CD4-positive, alpha-beta T cell treated with Interleukin-4 for 4 hours (primary cell): ENCODE data around the gene CHST8.
"Not testable (repeated sequence)": the region's sequence is repeated elsewhere in the genome, so short reads cannot be mapped to it uniquely, and the experiment has no call there.

ENCODE experiments used
- DNase-seq: peaks from one replicate; pipeline ENCODE4 v3.0.0-alpha.2; 2020

The CHST8 gene

DNA sequence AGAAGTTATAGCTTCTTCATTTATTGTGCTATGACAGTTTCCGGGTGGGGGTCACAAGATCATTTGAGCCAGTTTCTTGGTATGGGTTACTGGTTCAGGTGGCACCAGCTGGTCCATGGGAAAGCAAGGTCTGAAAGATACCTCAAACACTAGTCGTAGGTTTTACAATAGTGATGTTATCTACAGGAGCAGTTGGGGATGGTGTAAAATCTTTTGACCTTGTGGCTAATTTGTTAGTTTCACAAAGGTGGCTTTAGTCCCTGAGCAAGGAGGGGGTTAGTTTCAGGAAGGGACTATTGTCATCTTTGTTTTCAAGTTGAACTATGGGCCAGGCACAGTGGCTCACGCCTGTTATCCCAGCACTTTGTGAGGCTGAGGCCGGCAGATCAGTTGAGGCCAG is 24.6 kb downstream of the CHST8 start:
- DNase-seq, result no peak

DNA sequence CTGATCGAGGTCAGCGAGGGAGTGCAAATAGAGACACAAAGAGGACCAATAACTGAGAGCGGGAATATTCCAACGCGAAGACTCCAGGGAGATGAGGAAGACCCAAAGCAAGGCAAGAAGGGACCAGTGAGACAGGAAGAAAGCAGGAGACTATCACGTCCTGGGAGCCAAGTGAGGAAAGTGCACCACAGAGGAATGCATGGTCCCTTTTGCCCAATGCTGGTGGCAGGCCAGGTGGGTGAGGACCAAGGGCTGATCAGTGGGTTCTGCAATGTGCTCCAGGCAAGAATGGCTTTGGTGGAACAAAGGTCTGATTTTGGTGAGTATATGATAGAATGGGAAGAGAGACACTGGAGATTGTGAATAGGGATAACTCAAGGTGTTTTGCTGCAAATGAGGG is 25.4 kb downstream of the CHST8 start:
- no peak for DNase-seq

DNA sequence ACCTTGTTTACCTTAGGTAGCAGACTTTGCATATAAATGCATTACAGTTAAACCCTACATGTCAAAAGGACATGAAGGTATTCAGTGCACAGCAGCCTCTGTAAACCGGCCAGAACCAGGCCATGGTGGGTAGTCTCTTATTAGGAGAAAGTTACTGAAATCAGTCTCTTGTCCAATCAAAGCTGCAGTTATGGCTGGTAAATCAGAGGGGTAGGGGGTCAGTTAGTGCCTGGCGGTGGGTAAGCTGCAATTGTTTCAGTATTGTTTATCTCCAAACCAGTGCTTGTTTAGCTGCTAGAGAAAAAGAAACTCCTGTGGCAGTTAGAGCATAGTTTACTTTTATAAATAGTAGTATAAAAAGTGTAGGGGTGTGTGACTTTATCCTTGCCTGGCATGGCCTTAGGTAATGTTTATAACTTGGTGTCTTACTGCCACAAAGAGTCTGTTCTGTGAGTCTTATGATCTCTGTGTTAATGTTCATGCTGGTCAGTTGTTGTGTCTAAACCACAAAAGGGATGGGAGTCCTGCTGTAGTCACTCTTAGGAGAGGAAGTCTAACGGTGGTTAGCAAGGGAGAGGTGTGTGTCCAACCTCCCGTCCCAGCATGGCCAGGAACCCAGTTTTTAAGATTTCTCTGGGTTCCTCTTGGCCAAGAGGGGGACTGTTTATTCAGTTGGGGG is 28.0 kb downstream of the CHST8 start:
- no peak for DNase-seq

DNA sequence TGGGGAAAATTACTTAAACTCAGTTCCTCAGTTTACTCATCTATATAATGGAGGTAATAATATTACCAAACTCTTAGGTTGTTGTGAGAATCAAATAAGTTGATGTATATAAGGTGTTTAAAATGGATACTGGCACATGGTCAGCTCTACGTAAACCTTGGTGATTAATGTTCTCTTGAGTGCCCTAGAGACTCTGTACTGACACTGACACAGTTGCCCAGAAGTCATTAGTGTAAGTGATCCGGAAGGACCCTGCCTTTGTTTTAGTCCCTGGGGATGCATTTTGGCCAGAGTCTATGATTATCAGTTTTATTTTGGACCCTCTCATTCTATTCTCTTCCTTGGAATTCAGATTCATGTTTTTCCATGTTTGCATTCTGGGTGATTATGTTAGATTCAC is 31.9 kb downstream of the CHST8 start:
- DNase-seq, result no peak

DNA sequence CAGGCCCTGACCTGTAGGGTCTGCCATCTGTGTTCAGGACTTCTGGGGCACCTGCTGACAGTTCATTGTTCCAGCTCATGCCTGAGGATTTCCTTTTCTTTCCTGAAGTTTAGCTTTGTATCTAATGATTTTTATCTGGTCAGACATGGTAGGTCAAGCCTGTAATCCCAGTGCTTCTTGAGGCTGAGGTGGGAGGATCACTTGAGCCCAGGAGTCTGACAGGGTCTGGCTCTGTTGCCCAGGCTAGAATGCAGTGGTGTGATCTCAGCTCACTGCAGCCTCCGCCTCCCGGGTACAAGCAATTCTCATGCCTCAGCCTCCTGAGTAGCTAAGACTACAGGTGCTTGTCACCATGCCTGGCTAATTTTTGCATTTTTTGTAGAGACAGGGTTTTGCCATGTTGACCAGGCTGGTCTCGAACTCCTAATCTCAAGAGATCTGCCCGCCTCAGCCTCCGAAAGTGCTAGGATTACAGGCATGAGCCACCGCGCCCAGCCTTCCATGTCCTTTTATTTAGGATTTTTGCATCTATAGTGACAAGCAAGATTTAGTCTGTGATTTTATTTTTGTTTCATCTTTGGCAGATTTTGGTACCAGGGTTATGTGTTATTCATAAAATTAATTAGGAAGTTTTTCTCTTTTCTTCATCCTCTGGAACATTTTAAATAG is 33.2 kb downstream of the CHST8 start:
- DNase-seq, result no peak

DNA sequence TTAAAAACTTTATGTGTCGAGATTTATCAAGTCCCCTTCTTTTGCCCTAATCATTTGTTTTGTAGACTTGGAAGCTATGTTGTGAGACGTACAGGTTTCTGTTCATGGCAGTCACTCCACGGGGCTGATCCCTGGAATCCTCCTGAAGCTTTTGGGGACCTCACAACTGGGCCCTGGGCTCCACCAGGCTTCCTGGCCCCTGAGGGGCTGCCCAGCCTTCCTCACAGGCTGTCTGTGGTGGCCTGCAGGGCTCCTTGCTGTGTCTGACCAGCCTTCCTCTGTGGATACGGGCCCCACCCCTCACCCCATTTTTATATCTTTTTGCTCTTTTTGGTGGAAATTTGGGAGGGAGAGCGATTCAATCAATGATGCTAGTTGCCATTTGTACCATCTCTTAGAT is 38.1 kb downstream of the CHST8 start:
- no peak for DNase-seq

DNA sequence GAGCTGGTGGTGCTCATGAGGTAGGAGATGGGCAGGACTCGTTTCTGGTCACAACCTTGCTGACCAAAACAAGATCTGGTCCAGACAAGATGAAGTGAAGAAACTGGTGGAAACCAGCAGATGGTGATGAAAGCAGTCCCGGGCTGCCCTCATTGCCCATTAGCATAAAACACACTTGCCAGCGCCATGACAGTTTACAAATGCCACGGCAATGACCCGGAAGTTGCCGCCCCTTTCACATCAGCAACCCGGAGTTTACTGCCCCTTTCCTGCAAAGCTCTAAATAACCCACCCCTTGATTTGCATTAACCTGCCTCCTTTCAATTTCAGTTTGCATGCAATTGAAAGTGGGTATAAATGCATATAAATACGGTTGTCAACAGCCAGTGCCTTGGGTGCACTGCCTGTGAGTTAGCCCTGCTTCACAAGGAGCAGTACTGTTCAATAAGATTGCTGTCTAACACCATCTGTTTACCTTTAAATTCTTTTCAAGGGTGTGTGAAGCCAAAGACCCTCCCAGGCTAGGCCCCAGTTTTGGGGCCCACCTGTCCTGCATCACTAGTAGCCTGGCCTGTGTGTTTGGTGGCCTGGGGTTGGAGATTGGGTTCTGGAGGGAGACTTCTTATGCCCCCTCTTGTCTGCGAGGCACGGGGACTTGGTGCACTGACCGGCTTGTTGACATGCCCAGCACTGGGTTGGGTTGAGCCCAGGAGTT is 38.8 kb downstream of the CHST8 start:
- no peak for DNase-seq

DNA sequence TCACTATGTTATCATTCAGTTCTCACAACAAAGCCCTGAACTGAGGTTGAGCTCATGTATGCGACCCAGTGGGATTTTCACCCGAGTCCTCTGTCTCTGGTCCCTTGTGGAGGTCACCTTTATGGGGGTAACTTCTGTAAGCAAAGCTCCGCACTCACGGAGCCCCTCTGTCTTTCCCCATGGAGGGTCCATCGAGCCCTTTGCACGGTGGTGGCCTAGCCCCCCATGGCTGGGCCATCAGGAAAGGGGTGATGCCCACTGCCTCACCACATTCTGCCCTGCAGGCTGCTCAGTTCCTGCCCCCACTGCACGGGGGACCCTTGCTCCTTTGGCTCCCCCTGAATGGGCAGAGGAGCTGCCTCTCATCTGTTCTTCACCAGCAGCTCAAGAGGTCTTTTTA is 39.6 kb downstream of the CHST8 start:
- DNase-seq, result no peak

DNA sequence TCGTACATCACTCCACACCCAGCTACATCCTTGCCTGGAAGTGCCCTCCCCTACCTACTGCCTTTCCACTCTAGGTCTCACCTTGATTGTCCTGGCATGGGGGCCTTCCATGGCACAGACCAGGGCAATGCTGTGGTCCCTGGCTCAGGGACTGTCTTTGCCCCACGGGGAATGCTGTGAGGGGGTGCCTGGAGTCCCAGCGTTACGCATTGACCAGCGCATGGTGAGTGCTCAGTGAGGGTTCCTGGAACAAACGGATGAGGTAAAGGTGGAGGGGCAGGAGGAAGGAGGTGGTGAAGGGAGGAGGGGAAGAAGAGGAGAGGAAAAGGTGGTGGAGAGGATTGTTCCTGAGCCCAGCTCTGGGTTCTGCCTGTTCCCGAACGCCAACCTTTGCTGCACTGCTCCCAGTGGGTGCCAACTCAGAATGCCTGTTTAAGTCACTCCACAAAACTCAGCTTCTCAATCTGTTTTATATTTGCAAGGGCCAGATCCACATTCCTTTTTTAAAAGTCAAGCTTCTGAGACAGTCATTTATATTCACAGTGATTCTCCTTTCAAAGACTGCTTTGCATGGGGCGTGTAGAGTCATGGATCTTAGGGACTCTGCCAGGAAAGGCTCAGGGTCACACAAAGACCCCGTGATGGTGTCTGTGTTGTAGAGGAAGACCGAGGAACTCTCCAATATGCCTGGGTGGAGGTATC is 40.8 kb downstream of the CHST8 start:
- no peak for DNase-seq

DNA sequence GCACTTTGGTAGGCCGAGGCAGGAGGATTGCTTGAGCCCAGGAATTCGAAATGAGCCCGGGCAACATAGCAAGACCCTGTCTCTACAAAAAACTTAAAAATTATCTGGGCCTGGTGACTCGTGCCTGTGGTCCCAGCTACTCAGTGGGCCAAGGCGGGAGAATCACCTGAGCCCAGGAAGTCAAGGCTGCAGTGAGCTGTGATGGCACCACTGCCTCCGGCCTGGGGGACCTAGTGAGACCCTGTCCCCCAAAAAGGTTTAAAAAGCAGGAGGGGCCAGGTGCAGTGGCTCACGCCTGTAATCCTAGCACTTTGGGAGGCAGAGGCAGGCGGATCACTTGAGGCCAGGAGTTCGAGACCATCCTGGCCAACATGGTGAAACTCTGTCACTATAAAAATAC is 41.6 kb downstream of the CHST8 start:
- DNase-seq, result not testable (repeated sequence)

DNA sequence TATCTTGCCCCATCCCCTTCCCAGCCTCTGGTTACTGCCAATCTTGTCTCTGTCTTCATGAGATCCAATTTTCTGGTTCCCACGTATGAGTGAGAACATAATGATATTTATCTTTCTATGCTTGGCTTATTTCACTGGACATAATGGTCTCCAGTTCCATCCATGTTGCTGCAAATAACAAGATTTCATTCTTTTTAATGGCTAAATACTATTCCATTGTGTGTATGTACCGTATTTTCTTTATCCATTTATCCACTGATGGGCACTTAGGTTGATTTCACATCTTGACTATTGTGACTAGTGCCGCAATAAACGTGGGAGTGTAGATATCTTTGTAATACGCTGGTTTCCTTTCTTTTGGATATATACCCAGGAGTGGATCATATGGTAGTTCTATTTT is 43.0 kb downstream of the CHST8 start:
- DNase-seq, result no peak

DNA sequence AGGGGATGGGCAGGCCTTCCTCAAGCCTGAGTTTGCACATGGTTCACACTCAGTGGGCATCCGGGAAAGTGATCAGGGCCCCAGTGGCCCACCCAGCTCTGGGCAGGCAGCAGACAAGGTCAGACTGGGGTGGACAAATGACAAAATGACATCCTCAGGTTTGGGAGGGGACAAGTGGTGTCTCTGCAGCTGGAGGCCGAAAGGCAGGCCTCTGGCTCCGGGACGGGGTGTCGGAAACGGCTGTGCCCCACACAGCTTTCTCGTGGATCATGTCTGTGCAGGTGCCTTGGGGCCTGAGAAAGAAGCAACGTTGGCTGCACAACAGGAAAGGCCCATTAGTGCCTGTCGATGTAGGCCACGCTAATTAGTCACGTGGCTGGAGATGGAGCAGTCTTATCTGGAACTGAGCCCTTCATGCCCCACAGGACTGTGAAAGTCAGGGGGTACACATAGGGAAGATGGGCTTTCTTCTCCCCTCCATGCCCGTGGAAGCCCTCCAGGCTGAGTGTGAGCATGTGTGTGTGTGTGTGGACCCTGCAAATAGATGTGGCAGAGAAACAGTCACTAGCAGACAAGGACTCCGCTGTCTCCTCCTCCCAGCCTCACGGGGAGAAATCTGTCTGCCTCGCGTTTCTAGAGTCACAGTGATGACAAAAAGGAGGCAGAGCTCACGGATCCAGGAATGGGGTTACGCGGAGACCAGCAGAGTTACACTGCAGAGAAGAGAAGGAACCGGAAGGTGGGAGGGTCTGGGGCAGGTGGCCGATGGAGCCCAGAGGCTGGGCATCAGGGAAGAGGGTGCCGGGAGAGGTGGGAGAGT is 44.2 kb downstream of the CHST8 start:
- no peak for DNase-seq

DNA sequence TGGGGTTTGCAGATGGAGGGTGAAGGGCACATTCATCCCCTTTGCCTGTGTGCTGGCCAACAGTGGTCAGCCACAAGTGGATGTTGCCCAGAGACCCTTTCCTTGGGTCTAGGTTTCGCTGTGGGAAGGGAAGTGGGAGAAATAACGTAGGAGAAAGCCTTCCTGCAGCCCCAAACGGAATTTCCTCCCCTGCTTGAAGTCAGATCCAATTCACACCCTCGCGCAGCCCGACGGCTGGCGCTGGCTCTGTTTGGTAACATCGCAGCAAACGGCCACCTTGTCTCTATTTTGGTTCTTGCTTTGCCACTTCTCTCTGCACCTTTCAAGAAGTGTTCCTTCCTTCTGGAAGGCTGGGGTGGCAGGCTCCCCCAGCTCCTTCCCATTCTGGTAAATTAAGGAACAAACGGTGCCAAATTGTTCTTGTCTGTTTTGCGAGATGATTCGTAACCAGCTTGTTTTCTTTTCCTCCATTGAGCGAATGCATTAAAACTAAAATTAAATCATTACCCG is 45.4 kb downstream of the CHST8 start:
- no peak for DNase-seq

DNA sequence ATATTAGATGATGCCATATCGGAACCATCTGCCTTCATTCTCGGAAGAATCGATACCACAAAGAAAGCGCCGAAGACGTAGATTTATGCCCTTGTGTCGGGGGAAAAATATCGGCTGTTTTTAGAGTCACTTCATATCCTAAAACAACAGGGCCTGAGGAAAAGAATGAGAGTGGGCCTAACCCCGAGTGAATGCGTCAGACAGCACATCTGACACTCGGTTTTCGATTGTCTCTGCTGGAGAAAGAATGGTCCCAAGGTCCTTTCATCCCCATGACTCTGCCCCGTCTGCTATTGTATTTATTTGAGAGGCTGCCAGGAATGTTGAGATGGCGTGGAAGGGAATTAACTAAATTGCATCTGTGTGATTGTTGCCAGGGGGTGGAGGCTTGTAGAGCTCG is 46.1 kb downstream of the CHST8 start:
- no peak for DNase-seq

DNA sequence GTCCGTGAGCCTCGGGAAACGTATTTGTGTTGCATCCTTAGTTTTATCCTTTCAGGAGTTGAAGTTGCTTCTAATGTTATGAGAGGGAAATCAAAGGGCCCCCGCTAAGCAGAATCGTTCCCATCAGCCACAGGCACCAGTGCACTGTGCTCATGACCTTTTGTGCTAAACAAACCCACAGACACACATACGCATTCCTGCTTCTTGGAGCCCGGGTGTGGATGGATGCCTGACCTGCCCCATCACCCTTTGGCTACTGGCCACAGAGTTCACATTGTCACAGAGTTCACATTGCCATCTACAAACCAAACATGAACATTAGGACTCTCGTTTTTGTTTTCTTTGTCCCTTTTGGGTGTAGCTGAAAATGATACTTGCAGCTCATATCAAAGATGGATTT is 47.2 kb downstream of the CHST8 start:
- DNase-seq, result no peak

DNA sequence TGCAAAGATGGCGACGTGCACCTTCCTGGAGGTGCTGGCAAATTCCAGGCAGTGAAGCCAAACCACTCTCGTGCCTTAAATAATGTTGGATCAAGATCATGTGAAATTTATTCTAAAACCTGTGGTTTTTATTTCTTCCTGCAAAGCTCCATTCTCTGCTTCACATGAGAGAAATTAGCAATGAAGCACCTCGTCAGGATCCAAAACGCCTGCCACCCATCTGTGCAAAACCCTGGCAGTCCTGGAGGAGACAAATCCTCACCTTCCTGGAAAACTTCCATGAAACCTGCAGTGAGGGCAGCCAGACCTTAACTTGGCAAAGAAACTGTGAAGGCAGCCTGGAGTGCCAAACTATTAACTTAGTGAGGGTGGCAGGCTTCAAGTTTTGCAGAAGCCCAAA is 47.6 kb downstream of the CHST8 start:
- no peak for DNase-seq

DNA sequence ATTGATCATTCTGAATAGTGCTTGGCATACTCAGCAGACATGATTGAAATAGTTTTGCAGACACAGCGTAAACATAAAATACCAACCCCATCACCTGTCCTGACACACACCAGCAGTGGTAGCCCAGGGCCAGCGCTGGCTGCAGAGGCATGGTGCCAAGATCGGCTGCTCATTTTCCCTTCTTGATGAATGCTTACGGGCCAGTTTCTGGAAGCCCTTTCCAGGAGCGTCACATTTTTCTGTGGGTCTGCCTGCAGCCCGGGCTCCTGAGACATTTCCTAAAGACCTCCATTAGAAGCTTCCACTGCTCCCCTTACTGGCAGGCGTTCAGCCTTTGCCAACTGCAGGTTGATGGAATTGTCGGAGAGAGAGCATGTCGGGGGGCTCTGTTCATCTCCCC is 48.6 kb downstream of the CHST8 start:
- DNase-seq, result no peak

DNA sequence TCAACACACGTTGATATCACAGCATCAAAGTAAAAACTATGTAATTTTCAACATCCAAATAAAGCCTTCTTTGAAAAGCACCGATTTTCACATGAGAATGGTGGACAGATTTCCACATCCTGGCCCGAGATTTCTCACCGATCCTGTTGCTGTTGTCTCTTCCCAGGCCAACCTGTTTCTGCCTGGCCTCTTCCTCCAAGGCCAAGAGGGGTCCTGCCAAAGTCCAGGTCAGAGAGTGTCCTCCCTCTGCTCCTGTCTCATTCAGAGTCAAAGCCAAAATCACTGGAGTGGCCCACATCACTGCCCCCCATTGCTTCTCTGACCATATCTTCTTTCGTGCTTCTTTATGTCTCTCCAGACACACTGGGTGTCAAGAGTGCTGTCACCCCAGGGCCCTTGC is 49.5 kb downstream of the CHST8 start:
- DNase-seq, result no peak

DNA sequence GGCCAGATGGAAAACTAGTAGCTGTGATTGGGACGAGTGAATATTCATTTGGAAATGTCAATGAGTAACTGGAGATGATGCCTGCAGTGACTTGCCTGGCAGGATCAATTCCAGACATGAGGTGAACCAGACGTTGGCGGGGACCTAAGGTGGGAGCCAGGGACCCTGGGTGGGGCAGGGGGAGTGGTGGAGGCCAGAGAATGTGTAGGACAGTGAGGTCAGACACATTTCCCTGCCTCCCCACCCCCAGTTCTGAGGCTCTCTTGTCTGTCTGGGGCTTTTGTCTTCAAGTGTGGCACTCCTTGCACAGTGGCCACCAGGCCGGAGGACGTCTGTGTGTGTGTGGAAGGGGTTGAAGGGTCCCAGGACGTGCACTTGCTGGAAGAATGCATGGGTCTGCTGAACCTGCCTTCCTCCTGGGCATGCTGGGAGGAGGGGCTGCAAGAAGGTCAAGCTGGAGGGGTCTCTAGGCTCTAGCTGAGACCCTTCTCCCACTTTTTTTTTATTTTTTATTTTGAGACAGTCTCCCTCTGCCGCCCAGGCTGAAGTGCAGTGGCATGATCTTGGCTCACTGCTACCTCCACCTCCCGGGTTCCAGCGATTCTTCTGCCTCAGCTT is 51.6 kb downstream of the CHST8 start:
- no peak for DNase-seq

DNA sequence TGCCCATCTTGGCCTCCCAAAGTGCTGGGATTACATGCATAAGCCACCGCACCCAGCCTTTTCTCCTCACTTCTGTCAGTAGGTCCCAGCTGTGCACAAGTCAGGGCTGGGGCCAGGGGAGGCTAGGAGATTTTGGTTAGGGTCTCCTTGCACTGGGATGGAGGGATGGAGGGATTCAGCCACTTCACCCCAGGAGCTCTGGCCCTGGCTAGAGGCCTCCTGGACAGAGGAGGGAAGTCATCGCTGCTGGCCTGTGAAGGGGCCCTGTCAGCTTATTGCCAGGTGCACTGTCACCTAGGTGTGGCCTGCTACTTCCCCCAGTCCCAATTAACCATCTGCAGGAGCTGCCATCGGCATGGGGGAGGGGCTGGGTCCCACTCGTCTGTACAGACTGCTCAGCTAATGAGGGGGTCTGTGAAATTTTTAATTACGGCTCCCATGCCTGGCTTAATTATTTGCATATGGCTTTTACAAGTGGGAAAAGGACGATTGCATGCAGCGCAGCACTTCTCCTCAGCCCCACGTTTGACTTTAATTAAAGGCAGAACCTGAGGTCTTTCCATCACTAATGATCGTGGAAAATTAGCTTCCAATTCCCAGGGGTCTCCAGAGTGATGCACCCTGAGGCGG is 52.4 kb downstream of the CHST8 start:
- no peak for DNase-seq

DNA sequence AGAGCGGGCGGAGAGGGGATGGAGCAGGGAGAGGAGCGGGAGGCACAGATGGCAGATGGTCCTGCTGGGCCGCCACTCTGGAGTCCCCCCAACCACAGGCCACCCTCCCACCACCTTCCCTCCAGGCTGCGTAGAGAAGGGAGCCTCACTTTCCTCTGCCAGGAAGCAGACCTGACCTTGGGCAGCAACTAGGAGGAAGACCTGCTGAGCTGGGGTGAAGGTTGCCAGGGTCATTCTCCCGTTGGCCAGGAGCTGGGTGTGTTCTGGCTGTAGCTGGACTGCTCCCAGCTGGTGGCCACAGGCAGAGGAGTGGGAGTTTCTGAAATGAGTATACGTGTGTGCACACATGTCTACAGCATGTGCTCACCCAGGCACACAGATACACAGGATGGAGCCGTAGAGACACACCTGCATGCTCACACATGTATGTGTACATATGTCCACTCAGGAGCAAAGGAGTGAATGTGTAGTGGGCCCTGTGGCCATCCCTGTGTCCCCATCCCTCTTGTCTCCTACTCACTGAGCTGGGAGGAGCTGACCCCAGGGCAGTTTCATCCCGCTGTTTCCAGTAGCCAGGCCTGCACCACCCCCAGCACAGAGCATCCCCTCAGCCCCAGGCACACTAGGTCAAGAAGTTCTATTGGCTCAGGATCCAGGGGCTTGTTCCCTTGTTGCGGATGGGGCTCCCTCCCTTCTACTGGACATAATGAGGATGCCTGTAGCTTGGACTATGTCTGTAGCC is 53.0 kb downstream of the CHST8 start:
- DNase-seq, result no peak
